HG02642 (cell line): ENCODE results near the gene ISG15.
"Not testable (repeated sequence)": the region's sequence is repeated elsewhere in the genome, so short reads cannot be mapped to it uniquely, and the experiment has no call there.

Experiments used
- ATAC-seq: cut with Tn5 transposase; IDR thresholded peaks from one replicate; pipeline ENCODE4 v1.9.1; 2021; ENCODE audit warnings: mild to moderate bottlenecking; ENCODE audit not compliant: unreplicated experiment, poor library complexity

ISG15 gene

DNA sequence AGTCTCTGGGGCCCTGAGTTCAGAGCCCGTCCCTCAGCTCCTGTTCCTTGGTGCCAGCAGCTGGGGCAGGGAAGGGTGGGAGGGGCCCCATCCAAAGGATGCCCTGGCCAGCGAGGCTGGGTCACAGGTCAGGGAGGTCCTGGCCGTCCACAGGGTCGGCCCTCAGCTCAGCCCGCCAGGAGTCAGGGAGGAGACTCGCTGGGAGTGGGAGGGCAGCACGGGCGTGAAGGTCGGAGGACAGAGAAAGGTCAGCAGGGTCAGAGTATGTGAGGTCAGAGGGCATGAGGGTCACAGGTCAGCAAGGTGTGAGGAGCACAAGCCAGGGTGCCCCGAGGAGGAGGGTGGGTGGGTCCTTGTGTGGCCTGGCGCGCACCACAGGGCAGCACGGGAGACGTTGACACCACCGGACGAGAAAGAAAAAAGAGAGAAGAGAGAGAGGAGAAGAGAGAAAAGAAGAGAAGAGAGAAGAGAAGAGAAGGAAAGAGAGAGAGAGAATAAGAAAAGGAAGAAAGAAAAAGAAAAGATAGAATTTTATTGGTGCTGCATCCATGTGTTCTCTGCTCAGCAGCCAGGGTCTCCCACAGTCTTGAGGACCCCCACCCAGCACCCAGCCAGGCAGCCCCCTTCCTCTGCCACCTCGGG is 38.5 kb upstream of the ISG15 start:
- ATAC-seq = no peak

DNA sequence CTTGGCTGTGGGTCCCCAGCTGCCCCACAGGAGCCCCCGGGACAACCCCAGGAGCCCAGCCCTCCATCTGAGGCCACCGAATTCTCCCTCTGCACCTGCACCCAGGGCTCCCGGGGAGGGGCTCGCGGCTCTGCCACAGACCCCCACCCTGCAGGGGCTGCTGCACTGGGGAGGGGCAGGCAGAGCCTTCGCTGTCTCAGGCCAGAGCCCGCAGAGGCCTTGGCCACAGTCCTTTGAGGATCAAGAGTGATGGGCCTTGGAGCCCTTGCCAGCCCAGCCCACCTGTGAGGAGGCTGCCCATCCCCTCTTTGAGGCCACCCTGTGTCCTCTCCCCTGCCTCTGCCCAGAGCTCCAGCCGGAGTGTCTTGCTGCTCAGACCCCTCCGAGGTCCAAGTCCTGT is 37.9 kb upstream of the ISG15 start:
- ATAC-seq = no peak

DNA sequence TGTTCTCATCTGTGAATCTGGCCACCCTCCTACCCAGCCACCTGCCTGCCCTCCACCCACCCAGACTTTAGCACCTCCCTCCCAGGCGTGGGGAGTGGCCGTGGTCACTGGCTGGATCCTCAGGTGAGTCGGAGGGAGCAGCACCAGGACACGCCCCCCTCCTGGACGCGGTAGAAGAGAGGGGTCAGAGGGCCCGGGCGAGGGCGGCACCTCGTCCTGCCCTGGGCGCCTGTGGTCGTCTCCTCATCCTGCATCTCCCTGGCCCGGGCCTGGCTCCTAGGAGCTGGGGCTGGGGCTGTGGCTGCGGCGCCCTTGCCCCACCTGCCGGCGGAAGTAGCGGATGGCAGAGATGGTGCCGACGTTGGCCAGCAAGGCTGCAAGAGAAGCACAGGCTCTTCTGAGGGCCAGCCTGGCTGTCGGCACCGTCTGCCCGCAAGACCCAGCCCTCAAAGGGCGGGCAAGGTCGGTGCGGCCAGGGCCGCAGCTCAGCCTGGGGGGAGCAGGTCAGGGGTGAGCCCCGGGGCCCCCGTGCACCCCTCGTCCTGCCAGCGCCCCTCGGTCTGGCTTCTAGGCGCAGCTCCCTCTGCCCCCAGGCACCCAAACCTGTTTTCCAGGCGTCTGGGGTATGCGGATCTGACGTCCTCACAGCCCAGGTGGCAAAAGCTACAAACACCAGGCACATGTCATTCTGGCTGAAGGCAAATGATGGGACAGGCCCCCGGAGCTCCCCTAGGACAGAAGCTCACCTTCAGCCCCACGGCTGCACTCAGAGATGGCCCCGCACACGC is 37.2 kb upstream of the ISG15 start:
- ATAC-seq = peak; percentile 41

DNA sequence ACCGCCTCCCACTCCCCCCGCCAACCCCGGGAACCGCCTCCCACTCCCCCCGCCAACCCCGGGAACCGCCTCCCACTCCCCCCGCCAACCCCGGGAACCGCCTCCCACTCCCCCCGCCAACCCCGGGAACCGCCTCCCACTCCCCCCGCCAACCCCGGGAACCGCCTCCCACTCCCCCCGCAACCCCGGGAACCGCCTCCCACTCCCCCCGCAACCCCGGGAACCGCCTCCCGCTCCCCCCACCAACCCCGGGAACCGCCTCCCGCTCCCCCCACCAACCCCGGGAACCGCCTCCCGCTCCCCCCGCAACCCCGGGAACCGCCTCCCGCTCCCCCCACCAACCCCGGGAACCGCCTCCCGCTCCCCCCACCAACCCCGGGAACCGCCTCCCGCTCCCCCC is 36.5 kb upstream of the ISG15 start:
- not testable (repeated sequence) for ATAC-seq

DNA sequence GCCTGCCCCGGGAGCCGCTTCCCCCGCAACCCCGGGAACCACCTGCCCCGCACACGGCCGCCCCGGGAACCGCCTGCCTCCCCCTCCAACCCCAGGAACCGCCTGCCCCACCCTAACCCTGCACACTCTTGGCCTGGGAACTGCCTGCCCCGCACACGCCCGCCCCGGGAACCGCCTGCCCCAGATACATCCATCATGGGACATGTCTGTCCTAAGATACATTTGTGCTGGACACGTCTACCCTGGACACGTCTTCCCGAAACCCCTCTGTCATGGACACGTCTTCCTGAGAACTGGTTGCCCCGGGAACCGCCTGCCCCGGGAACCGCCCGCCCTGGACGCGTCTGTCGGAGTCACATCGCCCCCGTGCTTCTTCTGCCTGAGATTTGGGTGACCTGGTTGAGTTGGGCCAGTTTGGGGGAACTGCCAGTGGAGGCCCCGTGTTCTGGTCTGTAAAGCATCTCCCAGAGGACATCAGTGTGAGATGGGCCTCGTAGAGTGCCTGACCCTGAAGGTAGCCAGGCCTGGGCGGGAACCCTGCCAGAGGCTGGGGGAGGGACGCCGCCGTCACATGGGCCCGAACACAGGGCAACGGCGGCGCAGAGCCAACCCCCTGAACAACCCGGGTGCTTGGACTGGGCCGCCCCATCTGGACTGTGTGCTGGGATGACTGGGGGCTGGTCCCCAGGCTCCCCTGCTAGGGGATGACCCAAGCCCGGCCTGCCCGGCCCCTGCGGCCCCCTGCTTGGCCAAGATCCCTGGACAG is 35.0 kb upstream of the ISG15 start:
- no peak for ATAC-seq

DNA sequence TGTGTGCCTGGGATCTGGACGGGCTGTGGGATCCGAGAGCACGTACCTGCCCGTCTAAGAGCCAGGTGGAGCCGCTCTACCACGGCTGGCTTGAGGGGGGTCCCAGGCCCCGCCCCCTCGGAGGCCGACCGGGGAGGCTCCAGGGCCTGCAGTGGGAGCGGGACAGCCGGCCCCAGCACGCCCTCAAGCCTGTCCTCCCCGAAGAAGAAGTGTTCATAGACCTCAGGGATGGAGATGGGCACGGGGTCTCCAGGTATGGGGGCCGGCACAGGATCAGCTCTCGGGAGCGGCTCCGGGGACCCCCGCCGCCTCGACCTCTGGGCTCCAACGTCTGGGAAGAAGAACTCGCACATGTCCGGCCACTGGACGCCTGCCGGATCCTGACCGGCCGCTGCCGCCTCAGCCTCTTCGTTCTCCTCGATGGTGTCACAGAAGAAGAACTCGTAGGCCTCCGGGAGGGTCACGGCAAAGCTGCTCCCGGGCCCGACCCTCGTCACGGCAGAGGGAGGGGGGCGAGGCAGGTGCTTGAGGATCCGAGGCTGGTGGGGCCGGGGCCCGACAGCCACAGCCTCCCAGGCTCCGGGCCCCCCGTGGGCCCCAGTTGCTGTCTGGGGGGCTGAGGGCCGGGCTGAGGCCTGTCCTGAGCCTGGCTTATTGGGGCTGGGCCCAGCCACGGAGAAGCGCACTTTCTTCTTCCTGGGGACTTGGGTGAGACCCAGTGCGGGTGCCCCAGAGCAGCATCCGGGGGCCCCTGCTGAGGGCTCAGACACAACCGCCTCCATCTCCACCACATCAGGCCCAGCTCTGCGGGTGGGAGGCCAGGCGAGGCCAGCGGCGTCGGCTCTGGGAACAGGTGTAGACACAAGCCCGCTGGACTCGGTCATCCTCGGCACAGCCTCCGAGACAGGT is 34.2 kb upstream of the ISG15 start:
- no peak for ATAC-seq

DNA sequence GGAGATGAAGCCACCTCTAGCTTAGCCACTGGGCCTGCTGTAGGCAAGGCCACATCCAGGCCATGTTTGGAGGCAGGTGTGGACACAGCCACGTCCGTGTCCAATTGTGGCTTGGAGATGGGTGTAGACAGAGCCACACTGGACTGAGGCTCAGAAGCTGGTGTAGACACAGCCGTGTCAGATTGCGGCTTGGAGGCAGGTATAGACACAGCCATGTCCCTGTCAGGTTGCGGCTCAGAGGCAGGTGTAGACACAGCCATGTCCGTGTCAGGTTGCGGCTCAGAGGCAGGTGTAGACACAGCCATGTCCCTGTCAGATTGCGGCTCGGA is 33.6 kb upstream of the ISG15 start:
- ATAC-seq = no peak

DNA sequence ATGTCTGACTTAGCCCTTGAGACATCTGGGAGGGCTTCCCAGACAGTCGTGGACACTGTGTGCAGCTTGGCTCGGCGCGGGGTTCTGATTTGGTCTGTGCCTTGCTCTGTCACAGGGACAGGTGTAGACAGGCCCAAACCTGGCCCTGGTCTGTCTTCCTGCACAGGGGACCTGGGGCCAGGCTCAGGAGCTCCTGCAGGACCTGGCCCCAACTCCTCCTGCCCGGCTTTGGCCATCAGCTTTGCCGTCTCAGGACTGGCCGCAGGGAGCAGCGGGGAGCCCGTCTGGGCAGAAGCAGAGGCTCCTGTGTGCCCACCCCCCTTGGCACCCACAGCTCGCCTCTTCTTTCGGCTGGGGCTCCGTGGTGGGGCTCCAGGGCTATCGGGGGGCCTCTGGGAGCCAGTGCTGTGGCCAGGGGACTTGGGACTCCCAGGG is 33.1 kb upstream of the ISG15 start:
- no peak for ATAC-seq

DNA sequence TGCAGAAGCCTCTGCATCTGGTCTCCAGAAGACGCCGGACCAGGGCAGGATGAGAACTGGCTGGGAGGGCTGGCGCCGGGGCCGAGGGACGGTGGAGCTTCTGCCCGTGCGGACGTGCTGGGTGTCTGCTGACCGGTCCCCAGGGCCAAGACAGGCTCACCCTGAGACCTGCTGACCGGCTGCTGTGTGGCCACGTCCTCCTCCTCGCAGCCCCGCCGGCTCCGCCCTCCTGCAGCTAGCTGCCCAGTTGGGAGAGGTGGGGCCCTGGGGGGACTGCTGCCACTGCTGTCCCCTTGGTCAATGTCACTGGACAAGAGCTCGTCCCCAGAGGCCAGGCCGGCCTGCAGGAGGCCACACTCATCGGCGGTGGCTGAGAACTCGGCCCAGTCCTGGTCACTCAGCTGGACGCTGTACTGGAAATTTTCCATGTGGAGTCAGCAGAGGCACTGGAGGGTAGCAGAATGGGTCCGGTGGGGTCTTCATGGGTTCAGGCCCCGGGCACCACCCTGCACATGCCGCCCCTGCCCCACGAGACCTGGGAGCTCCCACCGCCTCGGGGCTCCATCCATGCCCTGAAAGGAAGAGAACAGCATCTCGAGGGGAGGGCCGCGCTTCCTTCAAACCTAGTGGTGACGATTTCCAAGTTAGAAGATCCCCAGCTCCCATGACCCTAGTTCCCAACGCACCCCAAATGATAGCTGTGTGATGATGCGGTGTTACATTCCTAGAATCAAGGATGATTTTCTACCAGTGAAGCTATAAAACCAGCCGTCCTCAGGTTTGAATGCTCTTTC is 32.5 kb upstream of the ISG15 start:
- no peak for ATAC-seq

DNA sequence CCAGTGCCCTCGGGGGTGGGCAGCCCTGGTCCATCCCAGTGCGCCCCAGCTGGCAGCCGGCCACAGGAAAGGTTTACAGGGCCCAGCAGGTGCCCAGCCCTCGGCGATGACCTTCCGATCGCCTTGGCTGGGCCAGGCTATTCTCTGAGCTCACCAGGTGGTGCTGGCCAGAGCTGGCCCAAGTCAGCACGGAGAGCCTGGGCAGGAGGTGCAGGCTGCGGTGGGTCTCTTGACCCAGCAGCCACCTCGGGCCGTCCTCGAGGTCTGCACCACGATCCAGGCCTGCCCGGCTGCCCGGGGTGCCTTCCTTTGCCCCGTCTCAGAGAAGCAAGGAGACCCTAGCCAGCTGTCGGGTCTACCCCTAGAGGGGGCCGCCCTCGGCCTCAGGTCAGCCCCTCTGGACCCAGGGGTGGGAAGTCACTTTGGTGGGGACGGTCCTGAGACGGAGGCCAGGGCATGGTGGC is 31.8 kb upstream of the ISG15 start:
- ATAC-seq = no peak

DNA sequence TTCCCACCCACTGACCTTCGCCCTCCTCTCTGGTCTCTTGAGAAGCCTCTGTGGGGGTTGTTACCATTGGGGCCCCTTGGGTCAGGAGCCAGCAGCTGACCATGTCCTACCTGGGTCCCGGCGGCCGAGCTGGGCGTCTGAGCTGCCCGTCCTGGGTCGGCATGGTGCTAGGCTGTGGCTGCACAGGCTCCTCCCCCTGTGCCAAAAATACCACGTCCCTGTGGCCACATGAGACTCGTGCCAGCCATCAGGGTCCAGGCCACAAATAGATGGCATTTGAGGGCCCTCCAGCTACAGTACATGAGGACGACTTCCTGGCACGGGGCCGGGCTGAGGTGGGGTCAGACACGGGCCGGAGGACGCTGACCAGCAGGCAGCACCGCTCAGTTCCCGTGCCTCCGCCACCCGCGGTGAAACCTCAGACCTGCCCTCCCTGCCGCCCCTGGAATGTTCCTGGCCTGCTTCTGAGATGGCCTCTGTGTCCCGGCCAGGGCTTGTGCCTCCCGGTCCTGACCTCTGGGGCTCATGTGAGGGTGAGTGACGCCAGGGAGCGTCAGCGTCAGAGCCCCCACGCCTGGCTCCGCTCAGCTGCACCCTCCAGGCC is 31.2 kb upstream of the ISG15 start, which contains the start of gene PERM1:
Gene PERM1 (minus strand): TSS at position 139 of the 604 bp plus-strand sequence. CDS start 1,064 bp downstream, outside the sequence.
- ATAC-seq = no peak

DNA sequence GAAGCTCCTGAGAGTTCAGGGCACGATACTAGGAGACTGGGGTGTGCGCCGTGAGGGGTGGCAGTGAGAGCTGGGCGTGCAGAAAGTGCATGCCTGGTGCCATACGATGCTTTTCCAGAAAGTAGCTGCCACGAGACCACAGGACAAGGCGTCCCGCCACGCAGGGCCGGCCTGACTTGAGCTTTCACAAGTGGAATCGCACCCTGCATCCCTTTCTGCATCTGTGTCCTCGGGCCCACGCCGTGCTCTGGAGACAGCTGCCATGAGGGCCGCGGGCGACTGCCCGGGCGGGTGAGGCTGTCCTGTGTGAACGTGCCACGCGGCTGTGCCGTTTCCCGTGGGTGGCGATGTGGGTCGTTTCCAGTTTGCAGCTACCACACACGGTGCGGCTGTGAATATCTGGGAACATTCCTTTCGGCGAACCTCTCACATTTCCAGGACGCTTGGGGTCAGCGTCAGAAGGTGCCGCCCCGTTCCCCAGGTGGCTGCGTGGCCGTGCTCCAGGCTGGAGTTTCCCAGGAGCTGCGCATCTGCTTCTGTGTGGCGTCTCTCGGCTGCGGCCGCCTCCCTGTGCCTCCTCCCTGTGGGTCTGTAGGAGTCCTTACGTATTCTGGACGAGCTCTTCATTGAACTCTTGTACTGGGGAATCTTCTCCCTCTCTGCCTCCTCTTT is 30.4 kb upstream of the ISG15 start:
- no peak for ATAC-seq

DNA sequence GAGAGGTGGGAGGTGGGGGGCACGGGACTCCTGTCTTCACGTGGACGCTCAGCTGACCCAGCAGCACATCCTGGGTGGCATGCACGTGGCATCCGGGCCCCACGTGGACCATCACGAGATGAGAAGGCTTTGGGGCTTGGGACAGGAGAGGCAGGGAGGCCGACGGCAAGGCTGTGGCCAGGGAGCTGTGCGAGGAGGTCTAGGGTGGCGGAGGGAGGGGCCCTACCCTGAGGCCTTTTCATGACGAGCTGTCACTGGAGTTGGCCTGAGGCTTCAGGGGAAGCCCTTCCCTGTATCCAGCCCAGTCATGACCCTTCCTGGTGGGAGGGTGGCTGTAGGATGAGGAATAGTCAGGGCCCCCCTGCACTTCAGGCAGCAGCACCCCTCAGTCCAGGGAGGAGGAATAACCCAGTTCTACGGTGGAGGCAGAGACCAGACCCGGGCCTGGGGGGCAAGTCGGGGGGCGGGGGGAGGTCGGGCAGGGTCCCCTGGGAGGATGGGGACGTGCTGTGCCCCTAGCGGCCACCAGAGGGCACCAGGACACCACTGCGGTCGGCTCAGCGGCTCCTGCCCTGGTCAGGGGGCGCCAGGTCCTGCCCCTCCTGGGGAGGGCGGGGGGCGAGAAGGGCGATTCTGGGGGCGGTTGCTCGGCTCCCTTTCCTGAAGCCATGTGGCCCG is 29.4 kb upstream of the ISG15 start:
- peak; percentile 46 for ATAC-seq

DNA sequence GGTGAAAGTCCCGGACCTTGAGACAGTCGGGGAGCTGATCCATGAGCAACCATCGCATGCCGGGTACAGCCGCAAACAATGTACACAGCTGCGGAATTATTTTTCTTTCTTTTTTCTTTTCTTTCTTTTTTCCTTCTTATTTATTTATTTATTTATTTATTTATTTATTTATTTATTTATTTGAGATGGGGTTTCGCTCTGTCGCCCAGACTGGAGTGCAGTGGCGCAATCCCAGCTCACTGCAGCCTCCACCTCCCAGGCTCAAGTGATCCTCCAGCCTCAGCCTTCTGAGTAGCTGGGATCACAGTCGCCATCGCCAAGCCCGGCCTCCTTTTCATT is 28.9 kb upstream of the ISG15 start:
- ATAC-seq = no peak

DNA sequence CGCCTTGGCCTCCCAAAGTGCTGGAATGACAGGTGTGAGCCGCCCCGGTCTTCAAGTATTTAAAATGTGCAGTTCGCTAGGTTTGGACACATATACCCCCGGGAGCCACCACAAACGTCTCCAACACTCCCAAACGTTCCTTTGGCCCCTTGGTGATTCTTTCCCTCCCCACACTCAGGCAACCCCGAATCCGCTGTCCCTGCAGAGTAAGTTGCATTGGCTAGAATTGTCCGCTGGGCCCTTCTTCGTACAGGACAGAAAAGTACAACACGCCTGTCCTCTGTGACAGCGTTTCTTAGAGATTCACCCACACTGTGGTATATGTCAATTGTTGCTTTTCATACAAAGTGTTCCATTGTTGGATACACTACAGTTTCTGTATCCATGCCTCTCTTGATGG is 28.2 kb upstream of the ISG15 start:
- no peak for ATAC-seq

DNA sequence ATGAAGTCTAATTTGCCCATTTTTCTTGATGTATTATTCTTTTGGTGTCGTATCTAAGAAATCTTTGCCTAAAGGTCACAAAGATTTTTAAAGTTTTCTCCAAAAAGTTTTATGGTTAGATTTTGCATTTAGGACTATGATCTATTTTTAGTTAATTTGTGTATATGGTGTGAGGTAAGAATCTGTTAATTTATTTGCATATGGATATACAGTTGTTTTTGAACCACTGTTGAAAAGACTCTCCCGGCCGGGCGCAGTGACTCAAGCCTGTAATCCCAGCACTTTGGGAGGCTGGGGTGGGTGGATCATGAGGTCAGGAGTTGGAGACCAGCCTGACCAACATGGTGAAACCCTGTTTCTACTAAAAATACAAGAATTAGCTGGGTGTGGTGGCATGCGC is 25.2 kb upstream of the ISG15 start:
- ATAC-seq = not testable (repeated sequence)

DNA sequence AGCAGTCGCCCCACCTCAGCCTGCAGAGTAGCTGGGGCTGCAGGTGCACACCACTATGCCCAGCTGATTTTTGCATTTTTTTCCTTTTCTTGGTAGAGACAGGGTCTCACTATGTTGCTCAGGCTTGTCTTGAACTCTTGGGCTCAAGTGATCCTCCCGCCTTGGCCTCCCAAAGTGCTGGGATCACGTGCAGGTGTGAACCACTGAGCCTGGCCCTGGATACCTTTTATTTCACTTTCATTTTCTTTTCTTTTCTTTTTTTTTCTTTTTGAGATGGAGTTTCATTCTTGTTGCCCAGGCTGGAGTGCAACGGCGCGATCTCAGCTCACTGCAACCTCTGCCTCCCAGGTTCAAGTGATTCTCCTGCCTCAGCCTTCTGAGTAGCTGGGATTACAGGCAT is 22.0 kb upstream of the ISG15 start:
- not testable (repeated sequence) for ATAC-seq

DNA sequence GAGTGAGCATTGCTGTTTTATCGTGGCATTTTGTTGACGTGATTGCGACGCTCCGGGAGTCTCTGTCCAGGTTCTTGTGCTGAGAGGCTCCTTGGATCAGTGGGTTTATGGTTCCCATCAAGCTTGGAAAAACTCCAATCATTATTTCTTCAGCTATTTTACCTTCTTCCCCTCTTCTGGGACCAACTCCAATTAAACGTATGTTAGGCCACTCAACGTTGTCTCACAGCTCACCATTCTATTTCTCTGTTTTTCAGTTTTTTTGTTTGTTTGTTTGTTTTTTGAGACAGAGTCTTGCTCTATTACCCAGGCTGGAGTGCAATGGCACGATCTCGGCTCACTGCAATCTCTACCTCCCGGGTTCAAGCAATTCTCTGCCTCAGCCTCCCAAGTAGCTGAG is 21.4 kb upstream of the ISG15 start:
- ATAC-seq = no peak
